GM19099 (cell line): ENCODE data around the gene DGKG.

Experiments
- POLR2A ChIP-seq: IDR thresholded peaks from 3 replicates; pipeline ENCODE4 v1.6.1; 2011; ENCODE audit warnings: low read depth; ENCODE audit not compliant: insufficient read length; ENCODE audit errors: extremely low read depth

DGKG gene

GRCh38 chr3:186162221-186162620 lies 199.8 kb downstream of the DGKG start:
- no peak for TF ChIP-seq POLR2A

GRCh38 chr3:186160691-186161243 lies 201.3 kb downstream of the DGKG start:
- no peak for TF ChIP-seq POLR2A

- no peak for TF ChIP-seq POLR2A
Observed at GRCh38 chr3:186154641-186155040, 207.4 kb downstream of the DGKG start.

- TF ChIP-seq POLR2A = no peak
Observed at GRCh38 chr3:186152889-186153292, 209.1 kb downstream of the DGKG start.

GRCh38 chr3:186152361-186152798 lies 209.7 kb downstream of the DGKG start:
- no peak for TF ChIP-seq POLR2A

GRCh38 chr3:186151077-186151971 lies 210.7 kb downstream of the DGKG start:
- no peak for TF ChIP-seq POLR2A

GRCh38 chr3:186150041-186150830 lies 211.8 kb downstream of the DGKG start:
- TF ChIP-seq POLR2A = no peak

GRCh38 chr3:186149319-186149960 lies 212.6 kb downstream of the DGKG start:
- no peak for TF ChIP-seq POLR2A

- no peak for TF ChIP-seq POLR2A
Observed at GRCh38 chr3:186144257-186144656, 217.8 kb downstream of the DGKG start.

- TF ChIP-seq POLR2A = no peak
Observed at GRCh38 chr3:186143250-186143649, 218.8 kb downstream of the DGKG start.

- TF ChIP-seq POLR2A = no peak
Observed at GRCh38 chr3:186142393-186142932, 219.6 kb downstream of the DGKG start.

- no peak for TF ChIP-seq POLR2A
Observed at GRCh38 chr3:186141790-186142189, 220.2 kb downstream of the DGKG start.

GRCh38 chr3:186138272-186138981 lies 223.6 kb downstream of the DGKG start:
- TF ChIP-seq POLR2A = no peak

- TF ChIP-seq POLR2A = no peak
Observed at GRCh38 chr3:186137051-186137685, 224.9 kb downstream of the DGKG start.
